Stimulated activated CD8-positive, alpha-beta memory T cell treated with anti-CD3 and anti-CD28 coated beads, Interleukin-4, amount 100 ng/mL, for 48 hours (primary cell): ENCODE measurements around the gene PPP1R3G.
"Not testable (repeated sequence)": the region's sequence is repeated elsewhere in the genome, so short reads cannot be mapped to it uniquely, and the experiment has no call there.

Experiments used
- DNase-seq: peaks from one replicate; pipeline ENCODE4 v3.0.0-alpha.2; 2020

PPP1R3G gene

DNA sequence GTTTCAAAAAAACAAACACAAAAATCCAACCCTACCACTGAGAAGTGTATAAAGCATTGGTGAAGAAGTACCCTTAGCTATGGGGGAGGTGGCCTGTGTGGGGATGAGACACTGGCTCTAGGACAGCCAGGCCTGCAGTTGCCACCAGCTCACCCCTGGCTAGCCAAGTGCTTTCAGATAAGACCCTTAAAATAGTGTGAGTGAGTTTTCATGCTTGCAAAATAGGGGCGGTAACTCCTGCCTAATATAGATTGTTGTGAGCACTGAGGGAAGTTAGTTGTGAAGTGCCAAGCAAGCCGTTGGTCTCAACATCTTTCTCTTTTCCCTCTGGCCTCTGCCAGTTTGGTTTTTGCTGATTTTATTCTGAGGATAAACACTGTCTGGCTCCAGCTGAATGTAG, 11.3 kb downstream of the PPP1R3G start:
- no peak for DNase-seq

DNA sequence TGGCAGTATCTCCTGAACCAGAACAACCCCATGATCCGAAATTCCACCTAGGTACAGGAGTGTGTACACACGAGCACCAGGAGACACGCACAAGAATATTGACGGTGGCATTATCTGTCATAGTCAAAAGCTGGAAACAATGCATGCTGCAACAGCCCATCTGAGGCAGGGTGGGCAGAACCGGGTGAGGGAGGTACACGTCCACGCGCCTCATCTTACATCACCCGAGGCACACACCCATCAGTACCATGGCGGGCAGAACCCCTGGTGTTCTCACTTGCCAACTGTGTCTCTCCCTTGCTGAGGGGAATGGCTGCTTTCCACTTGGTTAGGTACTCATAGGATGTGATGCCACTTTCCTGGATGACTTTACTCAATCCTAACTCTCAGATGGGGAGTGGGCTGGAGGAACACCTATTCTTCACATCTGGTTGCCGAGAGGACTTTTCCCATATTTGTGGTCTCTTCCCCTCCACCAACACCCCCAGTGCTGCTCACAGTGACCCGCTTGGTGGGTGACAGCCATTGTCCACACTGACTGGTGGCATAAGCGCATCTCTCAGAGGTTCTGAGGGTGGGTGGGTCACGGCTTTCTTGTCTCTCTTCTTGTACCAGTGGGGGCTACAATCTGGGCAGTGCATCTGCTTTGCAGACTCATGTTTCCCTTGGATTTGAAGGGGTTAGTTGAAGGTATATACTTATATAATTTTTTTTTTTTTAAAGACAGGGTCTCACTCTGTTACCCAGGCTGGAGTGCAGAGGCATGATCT, 13.5 kb downstream of the PPP1R3G start:
- DNase-seq: no peak

DNA sequence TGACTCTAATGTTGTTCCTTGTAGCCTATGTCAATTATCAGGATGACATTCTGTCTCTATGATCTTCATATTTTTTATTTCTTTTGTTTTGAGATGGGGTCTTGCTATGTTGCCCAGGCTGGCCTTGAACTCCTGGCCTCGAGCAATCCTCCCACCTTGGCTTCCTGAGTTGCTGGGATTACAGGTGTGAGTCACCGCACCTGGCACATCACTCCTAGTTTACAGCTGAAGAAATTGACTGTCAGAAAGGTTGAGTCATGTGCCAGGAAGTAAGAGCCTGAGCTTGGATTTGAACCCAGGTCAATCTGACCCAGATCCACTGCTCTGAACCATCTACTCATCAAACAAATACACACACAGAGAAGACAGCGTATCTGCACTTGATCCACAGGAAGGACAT, 14.4 kb downstream of the PPP1R3G start:
- no peak for DNase-seq

DNA sequence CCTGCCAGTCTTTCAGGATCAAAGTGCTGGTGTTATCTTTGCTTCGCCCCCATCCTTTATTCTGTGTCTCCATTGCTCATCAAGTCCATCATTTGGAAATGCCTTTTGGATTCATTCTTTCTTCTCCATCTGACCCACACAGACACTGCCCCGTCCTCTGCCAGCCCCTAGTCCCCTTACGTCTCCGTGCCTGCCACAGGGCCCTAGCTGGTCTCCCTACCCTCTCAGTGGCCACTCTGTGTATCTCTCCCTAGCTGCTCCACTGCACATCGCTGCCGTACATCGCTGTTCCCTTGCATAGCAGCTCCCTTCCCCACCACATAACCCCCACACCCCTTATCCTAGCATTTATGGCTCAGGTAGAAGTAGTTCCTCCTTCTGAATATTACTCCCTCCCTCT, 15.7 kb downstream of the PPP1R3G start:
- no peak for DNase-seq

- DNase-seq: no peak
These were observed 17.3 kb downstream of the PPP1R3G start for GRCh38 chr6:5102267-5102970.

- DNase-seq: no peak
These were observed 18.1 kb downstream of the PPP1R3G start for GRCh38 chr6:5103250-5103649.

DNA sequence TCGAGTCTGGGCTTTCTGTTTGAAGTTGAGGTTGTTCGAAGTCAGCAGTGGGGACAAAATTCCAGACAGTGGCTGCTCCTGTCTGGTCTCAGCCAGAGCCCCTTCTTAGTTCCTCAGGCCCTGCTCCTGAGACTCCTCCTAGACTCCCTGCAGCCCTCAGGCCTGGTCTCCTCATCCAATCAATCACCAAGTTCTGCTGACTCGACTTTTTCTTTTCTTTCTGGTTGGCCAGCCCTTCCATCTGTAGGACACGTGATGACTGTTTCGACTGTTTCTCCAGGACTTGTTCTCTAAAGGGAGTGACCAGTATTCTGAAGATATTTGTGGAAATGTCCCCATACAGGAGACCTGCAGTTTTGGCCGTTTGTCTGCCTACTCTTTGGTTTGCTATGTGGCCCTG, 19.5 kb downstream of the PPP1R3G start:
- DNase-seq: no peak

DNA sequence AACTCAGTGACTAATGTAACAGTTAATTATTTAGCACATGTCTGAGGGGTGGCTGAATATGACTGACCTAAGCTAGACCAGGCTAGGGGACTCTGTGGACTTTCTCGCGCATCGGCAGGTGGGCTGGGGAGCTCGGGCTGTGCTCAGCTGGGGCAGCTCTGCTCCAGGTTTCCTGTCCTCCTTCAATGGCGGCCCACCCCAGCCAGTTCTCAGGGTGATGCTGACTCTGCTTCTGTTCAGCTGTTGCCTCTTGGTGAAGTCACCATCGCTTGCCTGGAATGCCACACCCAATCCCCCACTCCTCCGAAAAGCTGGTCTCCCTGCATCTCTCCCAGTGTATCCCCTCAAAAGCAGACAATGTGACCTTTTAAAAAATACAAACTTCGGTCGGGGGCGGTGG, 20.0 kb downstream of the PPP1R3G start:
- DNase-seq: no peak

GRCh38 chr6:5107341-5107740, 22.2 kb downstream of the PPP1R3G start:
- DNase-seq: no peak

DNA sequence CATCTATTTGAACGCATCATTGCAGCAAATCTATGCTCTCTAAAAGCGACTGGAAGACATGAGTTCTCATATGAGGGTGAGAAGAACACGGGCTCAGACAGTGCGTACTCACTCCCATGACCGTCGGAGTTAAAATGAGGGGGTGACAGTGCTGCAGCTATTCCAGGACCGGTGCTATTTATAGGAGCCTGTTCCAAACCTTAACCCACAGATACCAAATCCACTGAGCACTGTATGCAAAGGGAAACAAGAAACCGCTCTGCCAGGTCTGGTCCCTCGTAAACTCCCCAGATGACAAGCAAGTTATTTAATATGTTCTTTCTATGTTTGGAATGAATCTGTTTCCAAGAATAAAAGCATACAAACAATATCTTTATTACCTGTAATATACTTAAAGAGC, 22.9 kb downstream of the PPP1R3G start:
- no peak for DNase-seq

GRCh38 chr6:5108536-5109150, 23.5 kb downstream of the PPP1R3G start:
- no peak for DNase-seq

- no peak for DNase-seq
These were observed 24.3 kb downstream of the PPP1R3G start for GRCh38 chr6:5109436-5109835.

DNA sequence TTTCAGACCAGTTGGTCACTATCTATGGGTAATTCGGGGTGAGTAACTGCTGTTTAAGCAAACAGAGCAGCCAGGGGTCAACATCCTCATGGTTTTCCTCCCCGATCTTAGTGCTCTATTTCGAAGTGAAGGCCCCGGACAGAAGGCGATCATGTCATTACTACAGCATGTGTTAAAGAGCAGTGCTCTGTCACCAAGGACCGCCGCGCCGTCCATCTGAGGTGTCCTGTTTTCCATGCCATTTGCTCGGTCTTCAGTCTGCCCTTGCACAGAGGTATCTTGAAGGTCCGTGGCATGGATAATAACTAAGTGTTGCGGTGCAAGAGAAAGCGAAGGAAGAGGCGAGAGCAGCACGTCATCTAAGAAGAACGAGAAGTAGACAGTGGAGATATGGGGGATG, 25.1 kb downstream of the PPP1R3G start:
- DNase-seq: no peak

DNA sequence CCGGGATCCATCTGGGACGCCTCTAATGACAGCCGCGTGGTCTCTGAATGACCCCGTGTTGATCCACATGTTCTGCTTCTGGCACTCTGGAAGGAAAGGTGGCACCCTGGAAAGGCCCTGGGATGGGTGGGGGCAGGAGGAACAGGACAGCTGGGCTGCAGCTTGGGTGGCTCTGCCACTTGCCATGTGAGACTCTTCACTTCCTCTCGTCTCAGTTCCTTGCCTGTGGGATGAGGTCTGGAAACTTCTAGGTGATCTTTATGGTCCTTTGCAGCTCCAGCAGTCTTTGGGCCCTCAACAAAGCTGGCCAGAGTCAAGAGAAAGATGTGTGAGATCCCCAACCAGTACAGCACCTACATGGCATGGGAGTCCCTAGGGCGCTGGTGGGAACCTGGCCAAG, 26.5 kb downstream of the PPP1R3G start:
- no peak for DNase-seq

GRCh38 chr6:5112066-5112799, 27.1 kb downstream of the PPP1R3G start:
- no peak for DNase-seq

GRCh38 chr6:5113096-5113495, 28.0 kb downstream of the PPP1R3G start:
- no peak for DNase-seq

DNA sequence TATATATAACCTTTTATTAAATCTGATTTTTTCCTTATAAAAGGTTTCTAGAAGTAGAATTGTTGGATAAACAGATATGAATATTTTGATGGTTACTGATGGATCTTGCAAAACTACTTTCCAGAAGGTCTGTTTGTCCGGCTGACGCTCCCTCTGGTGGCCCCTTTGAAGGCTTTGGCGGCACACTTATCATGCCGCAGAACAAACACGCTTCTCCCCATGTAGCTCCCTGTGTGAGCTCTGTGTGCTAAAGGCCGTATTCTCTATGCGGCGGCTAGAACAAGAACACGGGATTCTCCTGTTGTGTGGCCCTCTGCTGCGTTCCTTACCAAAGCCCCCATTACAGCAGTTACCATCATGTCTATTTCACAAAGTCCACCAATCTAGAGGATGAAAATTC, 30.0 kb downstream of the PPP1R3G start:
- no peak for DNase-seq

GRCh38 chr6:5116243-5116991, 31.3 kb downstream of the PPP1R3G start:
- no peak for DNase-seq

DNA sequence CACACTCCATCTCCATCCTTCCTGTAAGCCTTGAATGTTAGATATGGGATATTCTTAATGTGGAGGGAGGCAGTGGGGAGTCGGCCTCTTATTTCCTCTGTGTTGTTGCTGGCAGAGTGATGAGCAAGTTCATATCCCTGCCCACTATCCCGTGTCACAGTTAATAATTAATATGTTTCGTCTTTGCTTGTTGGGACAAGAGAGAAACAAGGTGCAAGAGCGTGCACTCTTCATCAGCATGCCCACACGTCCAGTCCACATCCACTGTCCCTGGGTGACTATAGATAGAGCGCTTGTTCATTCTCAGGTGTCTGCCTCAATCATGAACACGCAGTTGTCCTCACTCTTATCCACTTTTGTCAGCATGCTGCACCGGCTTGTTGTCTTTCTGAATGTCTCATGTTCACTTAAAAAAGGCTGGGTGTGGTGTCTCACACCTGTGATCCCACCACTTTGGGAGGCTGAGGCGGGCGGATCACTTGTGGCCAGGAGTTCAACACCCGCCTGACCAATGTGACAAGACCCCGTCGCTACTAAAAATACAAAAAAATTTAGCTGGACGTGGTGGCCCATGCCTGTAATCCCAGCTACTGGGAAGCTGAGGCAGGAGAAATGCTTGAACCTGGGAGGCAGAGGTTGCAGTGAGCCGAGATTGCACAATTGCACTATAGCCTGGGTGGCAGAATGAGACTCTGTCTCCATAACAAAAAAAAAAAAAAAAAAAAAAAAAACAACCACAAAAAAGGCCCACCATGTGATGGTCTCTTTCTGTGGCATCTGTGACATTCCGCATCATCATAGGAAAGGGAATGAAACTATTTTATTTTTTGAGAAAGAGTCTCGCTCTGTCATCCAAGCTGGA, 34.2 kb downstream of the PPP1R3G start:
- DNase-seq: no peak

GRCh38 chr6:5120011-5120410, 34.9 kb downstream of the PPP1R3G start:
- no peak for DNase-seq

GRCh38 chr6:5120543-5120942, 35.4 kb downstream of the PPP1R3G start:
- not testable (repeated sequence) for DNase-seq

DNA sequence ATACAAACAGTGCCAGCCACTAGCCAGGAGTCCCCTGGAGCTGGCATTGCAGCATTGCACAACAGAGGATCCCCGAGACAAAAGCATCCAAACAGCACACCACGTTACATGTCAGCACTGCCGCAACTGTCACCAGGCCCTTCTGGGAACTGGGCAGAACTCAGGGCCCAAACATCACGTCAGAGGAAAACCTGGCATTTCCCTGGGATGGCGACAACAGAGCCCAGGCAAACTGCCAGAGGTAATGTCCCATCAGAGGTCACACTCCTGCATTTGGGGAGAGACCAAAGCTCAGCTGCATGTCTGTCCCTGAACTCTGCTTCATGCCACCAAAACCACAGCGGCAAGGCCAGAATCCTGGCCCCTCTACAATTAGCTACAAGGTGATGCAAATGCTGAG, 36.3 kb downstream of the PPP1R3G start:
- DNase-seq: no peak
